Measurements from ENCODE around the gene KCNN3.

KCNN3 gene

GRCh38 chr1:154888757-154889156, 18.7 kb upstream of the KCNN3 start:
- no peak for TF ChIP-seq CTCF (IDR thresholded peaks at IDR 0.05; ENCODE audit: insufficient read depth, low read depth, low read length, missing control alignments)
- H3K4me3 ChIP-seq (ENCODE audit: low read depth, low read length), result no peak overlapping the region
- no peak for DNase-seq (ENCODE audit: low read depth)

- H3K4me3 ChIP-seq (ENCODE audit: low read depth, low read length), result no peak overlapping the region
- TF ChIP-seq CTCF (IDR thresholded peaks at IDR 0.05; ENCODE audit: insufficient read depth, low read depth, low read length, missing control alignments), result no peak
- peak; percentile 39 for DNase-seq (ENCODE audit: low read depth)
These were observed 16.4 kb upstream of the KCNN3 start for GRCh38 chr1:154886281-154887015.

- no peak for TF ChIP-seq CTCF (IDR thresholded peaks at IDR 0.05; ENCODE audit: insufficient read depth, low read depth, low read length, missing control alignments)
- DNase-seq (ENCODE audit: low read depth), result no peak
- no peak overlapping the region for H3K4me3 ChIP-seq (ENCODE audit: low read depth, low read length)
These were observed 15.0 kb upstream of the KCNN3 start for GRCh38 chr1:154884869-154885701.

GRCh38 chr1:154883919-154884868, 14.1 kb upstream of the KCNN3 start:
- no peak for DNase-seq (ENCODE audit: low read depth)
- no peak for TF ChIP-seq CTCF (IDR thresholded peaks at IDR 0.05; ENCODE audit: insufficient read depth, low read depth, low read length, missing control alignments)
- H3K4me3 ChIP-seq (ENCODE audit: low read depth, low read length), result no peak overlapping the region

- DNase-seq (ENCODE audit: low read depth), result no peak
- H3K4me3 ChIP-seq (ENCODE audit: low read depth, low read length), result no peak overlapping the region
- no peak for TF ChIP-seq CTCF (IDR thresholded peaks at IDR 0.05; ENCODE audit: insufficient read depth, low read depth, low read length, missing control alignments)
These were observed 11.9 kb upstream of the KCNN3 start for GRCh38 chr1:154881820-154882535.

- DNase-seq (ENCODE audit: low read depth), result no peak
- no peak for TF ChIP-seq CTCF (IDR thresholded peaks at IDR 0.05; ENCODE audit: insufficient read depth, low read depth, low read length, missing control alignments)
These were observed 10.6 kb upstream of the KCNN3 start for GRCh38 chr1:154880671-154881070.

More at GRCh38 chr1:154880671-154881070, 10.6 kb upstream of the KCNN3 start:
- H3K4me3 ChIP-seq (ENCODE audit: low read depth, low read length), result no peak overlapping the region
